IPS-18a (cell line): ENCODE results near the gene SLCO3A1.
"Not testable (repeated sequence)": the region's sequence is repeated elsewhere in the genome, so short reads cannot be mapped to it uniquely, and the experiment has no call there.

ENCODE experiments used
- H3K27ac ChIP-seq: one replicate; pipeline ENCODE4 v1.5.1; 2013; ENCODE audit warnings: low read length
- H3K27me3 ChIP-seq: one replicate; pipeline ENCODE4 v1.6.1; 2013; ENCODE audit warnings: mild to moderate bottlenecking, low read length; ENCODE audit not compliant: control insufficient read depth, insufficient read depth
- H3K36me3 ChIP-seq: one replicate; pipeline ENCODE4 v1.6.1; 2013; ENCODE audit warnings: low read depth, low read length; ENCODE audit not compliant: control insufficient read depth
- H3K4me1 ChIP-seq: one replicate; pipeline ENCODE4 v1.6.1; 2013; ENCODE audit warnings: low read depth, low read length; ENCODE audit not compliant: control insufficient read depth
- H3K4me3 ChIP-seq: one replicate; pipeline ENCODE4 v1.5.1; 2013; ENCODE audit warnings: low read length
- H3K9ac ChIP-seq: one replicate; pipeline ENCODE4 v1.6.1; 2013; ENCODE audit warnings: mild to moderate bottlenecking, low read length, moderate library complexity
- H3K9me3 ChIP-seq: one replicate; pipeline ENCODE4 v1.6.1; 2013; ENCODE audit warnings: low read depth, low read length; ENCODE audit not compliant: control insufficient read depth

Gene SLCO3A1

DNA sequence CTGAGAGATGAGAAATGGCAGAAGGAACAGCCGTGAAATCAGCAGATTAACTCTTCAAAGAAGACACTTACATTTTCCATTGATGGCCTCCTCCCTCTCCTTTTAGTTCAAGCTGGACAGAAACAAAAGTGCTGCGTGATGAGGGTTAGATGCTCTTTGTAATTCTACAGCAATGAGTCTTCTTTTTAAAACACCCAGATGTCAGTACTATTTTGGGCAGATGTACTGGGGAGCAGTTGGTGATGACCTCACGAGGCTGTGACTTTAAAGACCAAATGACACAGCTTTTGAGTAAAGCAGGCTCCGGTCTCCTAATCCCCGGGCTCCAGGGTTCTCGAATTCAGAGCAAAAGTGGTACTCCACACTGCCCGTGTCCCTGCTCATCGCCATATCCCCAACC, 198.2 kb downstream of the SLCO3A1 start:
- Histone ChIP-seq H3K36me3 (no peaks in the 10 kb centered on the region), H3K27ac (no peak overlapping the region), H3K9ac (no peak overlapping the region), H3K4me3 (no peak overlapping the region), H3K27me3 (no peaks in the 10 kb centered on the region), H3K4me1 (no peaks in the 10 kb centered on the region), H3K9me3 (no peaks in the 10 kb centered on the region)

DNA sequence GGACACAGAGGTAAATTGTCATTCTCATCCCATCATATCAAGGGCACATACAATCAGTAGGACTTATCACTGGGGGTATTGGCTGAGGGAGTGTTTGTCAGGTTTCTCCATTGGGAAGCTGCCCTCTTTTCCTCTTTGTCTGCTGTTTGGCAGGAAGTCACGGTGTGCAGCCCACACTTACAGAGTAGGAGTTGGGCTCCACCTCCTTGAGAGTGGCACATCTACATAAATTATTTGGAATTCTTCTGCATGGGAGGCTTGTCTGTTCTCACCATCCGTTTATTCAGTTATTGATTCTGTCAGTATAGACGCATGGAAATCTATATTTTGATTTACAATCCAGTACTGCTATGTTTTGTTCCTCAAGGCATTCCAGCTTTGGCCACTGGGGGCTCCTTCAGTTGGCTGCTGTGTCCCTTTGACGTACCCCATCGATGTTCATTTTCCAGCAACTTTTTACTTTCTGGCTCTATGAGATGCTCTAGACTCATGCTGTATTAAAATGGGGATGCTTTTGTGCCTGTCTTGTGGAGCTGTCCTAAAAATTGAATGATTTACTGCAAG, 200.3 kb downstream of the SLCO3A1 start:
- Histone ChIP-seq H3K36me3 (no peaks in the 10 kb centered on the region), H3K9ac (no peak overlapping the region), H3K27me3 (no peaks in the 10 kb centered on the region), H3K27ac (no peak overlapping the region), H3K4me1 (no peaks in the 10 kb centered on the region), H3K9me3 (no peaks in the 10 kb centered on the region), H3K4me3 (no peak overlapping the region)

GRCh38 chr15:92056875-92057274, 203.4 kb downstream of the SLCO3A1 start:
- no peak overlapping the region for H3K9ac ChIP-seq
- no peaks in the 10 kb centered on the region for H3K9me3 ChIP-seq
- H3K27ac ChIP-seq, result no peak overlapping the region
- H3K4me3 ChIP-seq, result no peak overlapping the region
- H3K36me3 ChIP-seq, result no peaks in the 10 kb centered on the region
- H3K4me1 ChIP-seq, result no peaks in the 10 kb centered on the region
- no peaks in the 10 kb centered on the region for H3K27me3 ChIP-seq

DNA sequence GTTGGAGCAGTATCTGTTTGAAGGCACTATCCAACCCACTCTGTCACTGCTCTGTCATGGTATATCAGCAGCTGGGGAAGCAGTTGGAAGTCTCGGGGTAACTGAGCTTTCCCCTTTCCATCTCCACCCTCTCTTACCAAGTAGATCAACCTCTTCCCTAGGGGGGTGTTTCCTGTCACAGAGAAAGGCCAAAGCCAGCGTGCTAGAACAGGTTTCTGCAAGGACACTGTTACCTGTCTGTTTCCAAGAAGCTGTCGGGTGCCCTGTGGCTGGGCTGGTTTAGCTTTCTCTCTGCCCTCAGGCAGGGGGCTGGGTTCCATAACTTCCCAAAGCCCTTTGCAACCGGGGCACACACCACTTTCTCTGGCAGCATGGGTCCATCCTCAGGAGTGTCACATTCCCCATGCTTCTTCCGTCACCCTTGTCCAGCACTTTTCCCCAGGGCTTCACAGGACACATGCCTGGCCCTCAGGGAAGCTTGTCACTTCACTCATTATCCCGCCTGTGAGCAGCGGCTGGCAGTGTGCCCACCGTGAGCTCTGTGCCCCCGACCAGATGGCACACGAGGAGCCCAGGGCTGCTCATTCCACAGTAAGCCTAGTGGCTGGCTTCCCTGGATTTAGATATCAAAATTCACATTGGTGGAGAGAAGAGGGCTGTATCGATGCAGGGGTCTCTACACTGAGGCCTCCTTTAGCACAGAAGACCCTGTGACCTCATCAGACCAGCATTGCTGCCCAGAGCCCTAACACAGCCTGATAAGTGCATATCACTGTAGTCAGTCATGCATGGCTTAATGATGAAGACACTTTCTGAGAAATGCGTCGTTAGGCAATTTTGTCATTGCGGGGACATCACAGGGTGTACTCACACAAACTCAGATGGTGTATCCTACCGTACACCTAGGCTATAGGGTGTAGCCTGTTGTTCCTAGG, 205.8 kb downstream of the SLCO3A1 start:
- H3K36me3 ChIP-seq, result no peaks in the 10 kb centered on the region
- no peak overlapping the region for H3K4me3 ChIP-seq
- H3K27me3 ChIP-seq, result no peaks in the 10 kb centered on the region
- no peaks in the 10 kb centered on the region for H3K4me1 ChIP-seq
- H3K9ac ChIP-seq, result no peak overlapping the region
- no peaks in the 10 kb centered on the region for H3K9me3 ChIP-seq
- H3K27ac ChIP-seq, result no peak overlapping the region

- not testable (repeated sequence) for H3K36me3 ChIP-seq, H3K9me3 ChIP-seq, H3K27ac ChIP-seq, H3K4me1 ChIP-seq, H3K9ac ChIP-seq, H3K4me3 ChIP-seq, H3K27me3 ChIP-seq
Measured at GRCh38 chr15:92059971-92060311, 206.4 kb downstream of the SLCO3A1 start.

- Histone ChIP-seq H3K9ac (no peak overlapping the region), H3K27me3 (no peaks in the 10 kb centered on the region), H3K4me1 (no peaks in the 10 kb centered on the region), H3K27ac (no peak overlapping the region), H3K4me3 (no peak overlapping the region), H3K9me3 (no peaks in the 10 kb centered on the region), H3K36me3 (no peaks in the 10 kb centered on the region)
Measured at GRCh38 chr15:92061511-92062195, 208.1 kb downstream of the SLCO3A1 start.

DNA sequence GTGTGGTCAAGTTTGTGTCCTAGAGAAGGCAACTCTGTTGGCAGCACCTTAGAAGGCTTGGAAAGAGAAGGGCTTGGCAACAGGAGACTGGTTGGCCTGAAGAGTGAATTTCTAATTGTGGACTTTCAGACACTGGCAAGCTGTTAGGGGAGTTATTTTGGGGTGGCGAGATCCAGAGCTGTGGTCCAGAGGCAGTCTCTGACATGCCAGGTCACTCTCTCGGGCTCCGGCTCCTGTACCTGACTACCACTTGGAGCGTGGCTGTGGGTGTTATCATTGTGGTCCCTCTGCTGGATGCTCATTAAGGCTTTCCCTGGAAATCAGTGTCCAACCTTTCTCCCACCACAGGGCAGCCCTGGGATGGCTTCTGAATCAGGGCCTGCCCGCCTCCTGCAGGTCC, 209.0 kb downstream of the SLCO3A1 start:
- H3K4me1 ChIP-seq, result no peaks in the 10 kb centered on the region
- no peak overlapping the region for H3K4me3 ChIP-seq
- no peak overlapping the region for H3K27ac ChIP-seq
- no peaks in the 10 kb centered on the region for H3K27me3 ChIP-seq
- no peak overlapping the region for H3K9ac ChIP-seq
- H3K9me3 ChIP-seq, result no peaks in the 10 kb centered on the region
- H3K36me3 ChIP-seq, result no peaks in the 10 kb centered on the region

GRCh38 chr15:92068121-92068520, 214.6 kb downstream of the SLCO3A1 start:
- Histone ChIP-seq H3K4me3 (no peak overlapping the region), H3K9ac (no peak overlapping the region), H3K27me3 (no peaks in the 10 kb centered on the region), H3K9me3 (no peaks in the 10 kb centered on the region), H3K4me1 (no peaks in the 10 kb centered on the region), H3K27ac (no peak overlapping the region), H3K36me3 (no peaks in the 10 kb centered on the region)

DNA sequence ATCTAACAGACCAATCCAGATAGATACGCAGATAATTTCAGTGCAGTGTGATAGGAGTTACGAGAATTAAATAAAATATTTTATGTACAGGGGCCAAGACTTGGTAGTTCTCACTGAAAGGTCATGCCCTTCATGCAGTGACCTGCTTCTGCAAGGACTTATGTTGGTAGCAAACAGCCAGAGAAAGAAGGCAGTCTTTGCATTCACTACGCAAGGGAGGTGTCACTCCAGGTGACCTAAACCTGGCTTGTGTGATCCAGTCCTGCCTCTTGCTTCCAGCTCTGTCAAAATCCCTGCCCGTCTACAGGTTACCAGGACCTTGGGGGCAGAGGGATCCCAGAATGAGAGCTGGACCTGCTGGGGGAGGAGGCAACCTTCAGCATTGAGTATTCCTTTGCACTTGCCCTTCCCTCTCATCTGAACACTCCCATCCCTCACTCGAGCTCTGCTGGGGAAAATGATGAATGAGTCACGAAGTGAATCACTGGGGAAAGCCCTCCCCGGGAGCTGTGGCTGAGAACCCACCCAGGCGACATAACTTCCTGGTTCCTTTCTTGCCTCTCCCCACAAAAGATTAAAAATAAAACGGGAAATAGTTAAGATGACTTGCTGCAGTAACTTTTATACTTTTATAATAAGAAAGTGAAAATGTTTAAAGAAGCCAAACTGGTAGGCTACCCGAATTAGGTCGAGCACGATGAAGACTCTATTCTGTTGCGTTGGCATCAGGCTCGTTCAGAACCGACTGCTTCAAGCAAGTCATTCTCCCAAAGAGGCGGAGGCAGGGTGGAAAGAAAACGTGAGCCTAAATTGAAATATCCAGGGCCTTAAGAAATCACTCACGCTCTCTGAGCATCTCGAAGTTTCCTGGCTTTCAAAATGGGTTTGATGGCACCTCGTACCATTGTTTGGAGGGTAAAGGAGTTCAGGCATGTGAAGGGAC, 216.1 kb downstream of the SLCO3A1 start:
- Histone ChIP-seq H3K4me3 (no peak overlapping the region), H3K9me3 (no peaks in the 10 kb centered on the region), H3K27me3 (no peaks in the 10 kb centered on the region), H3K4me1 (peaks cover 6% of the 10 kb centered on the region), H3K36me3 (no peaks in the 10 kb centered on the region), H3K9ac (no peak overlapping the region), H3K27ac (no peak overlapping the region)

- not testable (repeated sequence) for H3K27me3 ChIP-seq, H3K4me3 ChIP-seq, H3K4me1 ChIP-seq, H3K9me3 ChIP-seq, H3K9ac ChIP-seq, H3K36me3 ChIP-seq, H3K27ac ChIP-seq
Measured at GRCh38 chr15:92070251-92070650, 216.7 kb downstream of the SLCO3A1 start.

- peaks cover 7% of the 10 kb centered on the region for H3K4me1 ChIP-seq
- H3K36me3 ChIP-seq, result no peaks in the 10 kb centered on the region
- no peak overlapping the region for H3K27ac ChIP-seq
- H3K9me3 ChIP-seq, result no peaks in the 10 kb centered on the region
- H3K27me3 ChIP-seq, result no peaks in the 10 kb centered on the region
- no peak overlapping the region for H3K4me3 ChIP-seq
- H3K9ac ChIP-seq, result no peak overlapping the region
Measured at GRCh38 chr15:92071045-92071634, 217.6 kb downstream of the SLCO3A1 start.
